Erythroblast (primary cell): ENCODE data around the gene AKT3.

Experiments
- DNase-seq, 2 experiments: peaks; one replicate each; lab custom pipeline; 2025; lab: John Stamatoyannopoulos, UW
- GATA1 ChIP-seq: IDR thresholded peaks from 2 replicates; pipeline ENCODE4 v1.6.1; 2011; ENCODE audit warnings: low read depth, mild to moderate bottlenecking, control low read depth, low read length, moderate library complexity
- POLR2A ChIP-seq: IDR thresholded peaks from 2 replicates; pipeline ENCODE4 v1.6.1; 2011; ENCODE audit warnings: mild to moderate bottlenecking, low read length

The AKT3 gene

GRCh38 chr1:243474136-243474881, 375.7 kb downstream of the AKT3 start:
- DNase-seq: no peak
- TF ChIP-seq GATA1: no peak
- TF ChIP-seq POLR2A: no peak

- no peak for DNase-seq
- TF ChIP-seq GATA1 (no peak), POLR2A (no peak)
Observed at GRCh38 chr1:243473227-243474135, 376.6 kb downstream of the AKT3 start.

GRCh38 chr1:243471754-243472745, 378.0 kb downstream of the AKT3 start:
- DNase-seq: no peak
- TF ChIP-seq POLR2A (no peak), GATA1 (no peak)

GRCh38 chr1:243471026-243471685, 378.9 kb downstream of the AKT3 start:
- no peak for DNase-seq
- no peak for TF ChIP-seq POLR2A
- no peak for TF ChIP-seq GATA1

GRCh38 chr1:243470502-243470901, 379.5 kb downstream of the AKT3 start:
- no peak for DNase-seq
- no peak for TF ChIP-seq GATA1
- TF ChIP-seq POLR2A: no peak

GRCh38 chr1:243469497-243469896, 380.5 kb downstream of the AKT3 start:
- TF ChIP-seq POLR2A: no peak
- no peak for TF ChIP-seq GATA1
- no peak for DNase-seq

DNA sequence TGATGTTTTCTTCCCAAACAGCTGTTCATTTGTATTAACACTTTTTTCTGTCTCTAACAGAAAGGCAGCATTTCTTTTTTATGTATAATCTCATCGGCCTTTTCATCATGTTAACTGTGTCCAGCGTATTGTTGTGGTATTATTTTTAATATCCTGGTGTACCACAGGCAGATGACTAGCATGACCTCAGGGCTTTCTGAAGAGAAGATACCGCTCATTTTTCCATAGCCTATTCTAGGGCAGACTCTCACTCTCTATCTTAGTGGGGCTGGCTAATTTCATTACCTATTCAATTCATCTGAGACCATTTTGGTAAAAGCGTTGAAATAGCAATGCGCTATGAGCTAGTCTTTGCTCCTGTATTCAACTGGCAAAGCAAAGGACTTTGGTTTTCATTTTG, 384.3 kb downstream of the AKT3 start:
- TF ChIP-seq POLR2A: no peak
- no peak for DNase-seq

DNA sequence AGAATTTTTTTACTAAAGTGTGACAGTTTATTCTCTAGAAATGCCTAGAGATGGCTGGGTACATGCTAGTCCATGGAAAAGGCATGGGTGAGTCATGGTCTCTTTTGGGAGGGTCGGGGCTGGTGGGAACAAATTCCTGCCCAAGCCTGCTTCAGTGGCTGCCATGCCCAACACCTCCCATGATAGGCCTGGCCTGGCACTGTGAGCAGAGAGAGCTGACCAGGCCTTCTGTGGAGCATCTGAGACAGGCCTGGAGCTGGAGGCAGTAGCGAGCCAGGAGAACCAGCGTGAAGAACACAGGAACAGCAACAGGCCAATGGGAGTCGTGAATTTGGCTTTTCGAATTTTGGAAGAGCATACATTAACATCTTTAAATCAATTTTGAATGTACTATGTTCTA, 385.0 kb downstream of the AKT3 start:
- DNase-seq: no peak
- no peak for TF ChIP-seq GATA1
- no peak for TF ChIP-seq POLR2A

- no peak for DNase-seq
- TF ChIP-seq POLR2A: no peak
- no peak for TF ChIP-seq GATA1
Observed at GRCh38 chr1:243462929-243463697, 386.9 kb downstream of the AKT3 start.

- TF ChIP-seq GATA1 (no peak), POLR2A (no peak)
- no peak for DNase-seq
Observed at GRCh38 chr1:243461700-243462099, 388.3 kb downstream of the AKT3 start.

DNA sequence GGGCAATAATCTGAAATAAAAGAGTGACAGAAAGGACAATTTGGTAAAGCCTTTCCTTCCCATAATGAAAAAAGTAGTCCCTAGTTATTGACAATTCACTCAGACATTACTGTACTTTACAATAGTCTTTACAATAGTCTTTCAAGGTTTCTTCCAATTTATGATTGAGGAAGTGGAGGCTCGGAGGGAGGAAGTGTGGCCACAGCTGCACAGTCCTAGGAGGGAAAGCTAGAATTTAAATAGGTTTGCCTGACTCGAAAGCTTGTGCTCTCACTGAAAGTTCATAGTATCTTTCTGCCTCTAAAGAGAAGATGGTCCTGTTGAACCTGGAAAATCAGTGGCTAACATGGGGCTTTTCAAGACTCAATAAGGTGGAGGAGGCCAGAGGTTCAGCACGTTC, 391.0 kb downstream of the AKT3 start:
- TF ChIP-seq POLR2A (no peak), GATA1 (no peak)
- no peak for DNase-seq

GRCh38 chr1:243457363-243457982, 392.6 kb downstream of the AKT3 start:
- TF ChIP-seq GATA1 (no peak), POLR2A (no peak)
- DNase-seq: no peak
